ENCODE results near the gene SLC26A11.

DNA sequence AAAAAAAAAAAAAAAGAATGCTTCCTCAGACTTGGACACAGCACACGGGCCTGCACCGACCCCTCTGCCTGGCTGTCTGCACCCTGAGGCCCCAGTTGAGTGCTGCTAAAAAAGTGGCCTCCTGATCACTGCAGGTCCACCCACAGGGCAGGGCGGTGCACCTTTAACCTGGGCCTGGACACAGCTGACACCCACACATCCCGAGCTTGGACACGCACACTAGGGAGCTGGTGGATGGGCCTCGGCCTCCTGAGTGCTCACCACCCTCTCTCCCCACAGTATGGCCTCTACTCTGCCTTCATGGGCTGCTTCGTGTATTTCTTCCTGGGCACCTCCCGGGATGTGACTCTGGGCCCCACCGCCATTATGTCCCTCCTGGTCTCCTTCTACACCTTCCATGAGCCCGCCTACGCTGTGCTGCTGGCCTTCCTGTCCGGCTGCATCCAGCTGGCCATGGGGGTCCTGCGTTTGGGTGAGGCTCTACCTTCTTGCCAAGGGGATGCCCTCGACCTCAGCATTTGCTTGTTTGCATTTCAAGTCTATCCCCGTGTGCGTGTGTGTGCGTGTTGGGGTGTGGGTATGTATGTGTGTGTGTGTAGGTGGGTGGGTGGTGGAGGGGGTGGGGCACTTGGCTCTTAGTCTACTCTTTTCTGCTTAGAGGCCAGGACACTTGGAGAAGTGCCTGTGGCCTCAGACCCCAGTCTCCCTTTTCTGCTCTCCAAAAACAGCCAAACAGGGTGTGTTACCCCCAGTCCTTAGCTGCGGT lies 2.3 kb downstream of the SLC26A11 start:
- TF ChIP-seq, protein P1, sequence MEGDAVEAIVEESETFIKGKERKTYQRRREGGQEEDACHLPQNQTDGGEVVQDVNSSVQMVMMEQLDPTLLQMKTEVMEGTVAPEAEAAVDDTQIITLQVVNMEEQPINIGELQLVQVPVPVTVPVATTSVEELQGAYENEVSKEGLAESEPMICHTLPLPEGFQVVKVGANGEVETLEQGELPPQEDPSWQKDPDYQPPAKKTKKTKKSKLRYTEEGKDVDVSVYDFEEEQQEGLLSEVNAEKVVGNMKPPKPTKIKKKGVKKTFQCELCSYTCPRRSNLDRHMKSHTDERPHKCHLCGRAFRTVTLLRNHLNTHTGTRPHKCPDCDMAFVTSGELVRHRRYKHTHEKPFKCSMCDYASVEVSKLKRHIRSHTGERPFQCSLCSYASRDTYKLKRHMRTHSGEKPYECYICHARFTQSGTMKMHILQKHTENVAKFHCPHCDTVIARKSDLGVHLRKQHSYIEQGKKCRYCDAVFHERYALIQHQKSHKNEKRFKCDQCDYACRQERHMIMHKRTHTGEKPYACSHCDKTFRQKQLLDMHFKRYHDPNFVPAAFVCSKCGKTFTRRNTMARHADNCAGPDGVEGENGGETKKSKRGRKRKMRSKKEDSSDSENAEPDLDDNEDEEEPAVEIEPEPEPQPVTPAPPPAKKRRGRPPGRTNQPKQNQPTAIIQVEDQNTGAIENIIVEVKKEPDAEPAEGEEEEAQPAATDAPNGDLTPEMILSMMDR (IDR thresholded peaks at IDR 0.05 in 2 of 3, conservative IDR thresholded peaks at IDR 0.05 in 1 of 3; ENCODE audit: borderline replicate concordance in 1 of 3, insufficient read depth in 1 of 3, low read depth in 2 of 3, low read length in 2 of 3) = no peak
- TF ChIP-seq POLR2A (IDR thresholded peaks at IDR 0.05; ENCODE audit: borderline replicate concordance, extremely low read depth, insufficient read depth, insufficient read length) = no peak

Data from HCT116 (cell line).